ENCODE results near the gene RPS6KA4. TPM values are rescaled to one million over a fixed set of nuclear protein-coding genes. Genes with fewer than 3 reads are reported as not detected.

RPS6KA4 gene
- total RNA-seq, 1 experiment from 2014 or later = 24.5 TPM

- peaks cover 7% of the 10 kb centered on the region for H3K27me3 ChIP-seq (replicated peaks; ENCODE audit: insufficient read depth, low read depth, low read length, poor library complexity)
- TF ChIP-seq CTCF (conservative IDR thresholded peaks at IDR 0.05; ENCODE audit: low read depth, low read length) = no peak
- no peak for TF ChIP-seq EZH2 (IDR thresholded peaks at IDR 0.05; ENCODE audit: borderline replicate concordance, low read depth, low read length, poor library complexity, severe bottlenecking)
- no peaks in the 10 kb centered on the region for H3K36me3 ChIP-seq (ENCODE audit: insufficient read depth, low read length, poor library complexity, severe bottlenecking)
- no peaks in the 10 kb centered on the region for H3K9me3 ChIP-seq (ENCODE audit: low read depth, low read length, poor library complexity, severe bottlenecking)
- POLR2A ChIA-PET (ENCODE audit: low non-redundant PET) = no interaction called here
- no peak overlapping the region for H3K27ac ChIP-seq (ENCODE audit: low read depth, low read length, poor library complexity, severe bottlenecking)
- BruUV-seq (replicated peaks) = no TSS peak
- intact Hi-C loops (cut with micrococcal nuclease; ENCODE audit: unreplicated experiment) = no loop called here
- H3K4me1 ChIP-seq (ENCODE audit: insufficient read depth, low read length, poor library complexity, severe bottlenecking) = no peaks in the 10 kb centered on the region
- CTCF ChIA-PET = no interaction called here
- H3K4me3 ChIP-seq (ENCODE audit: low read depth, low read length, poor library complexity, severe bottlenecking) = no peak overlapping the region
- no peak for DNase-seq (ENCODE audit: low spot score)
These were observed 44.1 kb downstream of the RPS6KA4 start for GRCh38 chr11:64403106-64403505.

GRCh38 chr11:64406221-64406946 is 47.4 kb downstream of the RPS6KA4 start:
- POLR2A ChIA-PET (ENCODE audit: low non-redundant PET) = no interaction called here
- no peak for DNase-seq (ENCODE audit: low spot score)
- intact Hi-C loops (cut with micrococcal nuclease; ENCODE audit: unreplicated experiment) = no loop called here

GRCh38 chr11:64407221-64407620 is 48.3 kb downstream of the RPS6KA4 start:
- no peaks in the 10 kb centered on the region for H3K4me1 ChIP-seq (ENCODE audit: insufficient read depth, low read length, poor library complexity, severe bottlenecking)
- ChIA-PET CTCF (no interaction called here), POLR2A (ENCODE audit: low non-redundant PET) (no interaction called here)
- H3K4me3 ChIP-seq (ENCODE audit: low read depth, low read length, poor library complexity, severe bottlenecking) = no peak overlapping the region
- H3K9me3 ChIP-seq (ENCODE audit: low read depth, low read length, poor library complexity, severe bottlenecking) = no peaks in the 10 kb centered on the region
- H3K27me3 ChIP-seq (replicated peaks; ENCODE audit: insufficient read depth, low read depth, low read length, poor library complexity) = peaks cover 7% of the 10 kb centered on the region
- TF ChIP-seq CTCF (conservative IDR thresholded peaks at IDR 0.05; ENCODE audit: low read depth, low read length) (no peak), EZH2 (IDR thresholded peaks at IDR 0.05; ENCODE audit: borderline replicate concordance, low read depth, low read length, poor library complexity, severe bottlenecking) (no peak)
- H3K27ac ChIP-seq (ENCODE audit: low read depth, low read length, poor library complexity, severe bottlenecking) = no peak overlapping the region
- H3K36me3 ChIP-seq (ENCODE audit: insufficient read depth, low read length, poor library complexity, severe bottlenecking) = no peaks in the 10 kb centered on the region
- intact Hi-C loops (cut with micrococcal nuclease; ENCODE audit: unreplicated experiment) = no loop called here
- BruUV-seq (replicated peaks) = no TSS peak
- no peak for DNase-seq (ENCODE audit: low spot score)

More at GRCh38 chr11:64406221-64406946, 47.4 kb downstream of the RPS6KA4 start:
- Histone ChIP-seq H3K4me1 (ENCODE audit: insufficient read depth, low read length, poor library complexity, severe bottlenecking) (no peaks in the 10 kb centered on the region), H3K27ac (ENCODE audit: low read depth, low read length, poor library complexity, severe bottlenecking) (no peak overlapping the region), H3K36me3 (ENCODE audit: insufficient read depth, low read length, poor library complexity, severe bottlenecking) (no peaks in the 10 kb centered on the region), H3K9me3 (ENCODE audit: low read depth, low read length, poor library complexity, severe bottlenecking) (no peaks in the 10 kb centered on the region), H3K4me3 (ENCODE audit: low read depth, low read length, poor library complexity, severe bottlenecking) (no peak overlapping the region), H3K27me3 (replicated peaks; ENCODE audit: insufficient read depth, low read depth, low read length, poor library complexity) (peaks cover 7% of the 10 kb centered on the region)
- no TSS peak for BruUV-seq (replicated peaks)
- no peak for TF ChIP-seq EZH2 (IDR thresholded peaks at IDR 0.05; ENCODE audit: borderline replicate concordance, low read depth, low read length, poor library complexity, severe bottlenecking)
- TF ChIP-seq CTCF (conservative IDR thresholded peaks at IDR 0.05; ENCODE audit: low read depth, low read length) = no peak
- CTCF ChIA-PET = no interaction called here

Data from A673 (cell line).